Panc1 (cell line): Measurements from ENCODE around the gene NUP43. TPM values are rescaled to one million over a fixed set of nuclear protein-coding genes. Genes with fewer than 3 reads are reported as not detected.

ENCODE experiments used
- ATAC-seq: fragments of 200-7000 bp; cut with Tn5 transposase; 2 replicates; pipeline ENCODE4 v1.9.1; 2020; ENCODE audit warnings: mild to moderate bottlenecking, moderate library complexity
- BruUV-seq: library from RNA; stranded (reverse); fragments of 400-500 nt; replicated peaks from 2 replicates; lab custom pipeline; 2021; lab: Mats Ljungman, UMichigan
- CTCF ChIA-PET: fragments of 300-600 bp; sonication (Branson Sonifier 250); formaldehyde crosslinking; loops from one replicate; lab custom pipeline; 2022; ENCODE audit warnings: antibody characterized with exemption; lab: Charles Lee
- POLR2A ChIA-PET: fragments of 300-600 bp; sonication (Branson Sonifier 250); formaldehyde crosslinking; loops from one replicate; lab custom pipeline; 2022; ENCODE audit warnings: antibody characterized with exemption; lab: Charles Lee
- DNase-seq: peaks from one replicate; pipeline ENCODE4 v3.0.0-alpha.2; 2010; ENCODE audit warnings: low read depth, low spot score
- H3K27ac ChIP-seq: 2 replicates; pipeline ENCODE4 v1.5.1; 2011; ENCODE audit warnings: mild to moderate bottlenecking, low read length, inconsistent platforms
- H3K27me3 ChIP-seq: fragments of 200-500 bp; sonication (Bioruptor generic); 2 replicates; pipeline ENCODE4 v1.6.0; 2014; ENCODE audit warnings: low read length, inconsistent platforms; ENCODE audit not compliant: control insufficient read depth, insufficient read depth
- H3K36me3 ChIP-seq: fragments of 200-500 bp; sonication (Bioruptor generic); 2 replicates; pipeline ENCODE4 v1.5.1; 2014; ENCODE audit warnings: inconsistent platforms, mild to moderate bottlenecking, low read length, moderate library complexity; ENCODE audit not compliant: control insufficient read depth, insufficient read depth
- H3K4me1 ChIP-seq: 2 replicates; pipeline ENCODE4 v1.5.1; 2011; ENCODE audit warnings: inconsistent platforms, mild to moderate bottlenecking, low read length, moderate library complexity; ENCODE audit not compliant: control insufficient read depth, insufficient read depth
- H3K4me3 ChIP-seq, 2 experiments: 2 replicates each; pipeline ENCODE4 v1.5.1; 2011 to 2012; ENCODE audit warnings: low read depth in 2 of 2, low read length in 2 of 2, mild to moderate bottlenecking in 2 of 2, inconsistent platforms in 1 of 2, moderate library complexity in 1 of 2
- H3K9me3 ChIP-seq: fragments of 200-500 bp; sonication (Bioruptor generic); 2 replicates; pipeline ENCODE4 v1.5.1; 2014; ENCODE audit warnings: low read depth, mild to moderate bottlenecking, inconsistent platforms, low read length, moderate library complexity; ENCODE audit not compliant: control insufficient read depth, insufficient read depth
- CTCF ChIP-seq: fragments of 450-650 bp; IDR thresholded peaks from 2 replicates; pipeline ENCODE4 v1.5.1; 2017; ENCODE audit warnings: mild to moderate bottlenecking
- POLR2AphosphoS5 ChIP-seq: IDR thresholded peaks from 2 replicates; pipeline ENCODE4 v1.6.1; 2012; ENCODE audit warnings: mild to moderate bottlenecking, low read depth, low read length, moderate library complexity
- REST ChIP-seq, 2 experiments: IDR thresholded peaks; 2 replicates each; pipeline ENCODE4 v1.6.1; 2011 to 2012; ENCODE audit warnings: low read depth in 2 of 2, control low read depth in 1 of 2, low read length in 1 of 2, mild to moderate bottlenecking in 1 of 2, moderate library complexity in 1 of 2; ENCODE audit not compliant: insufficient read depth in 1 of 2
- SIN3A ChIP-seq: IDR thresholded peaks from 2 replicates; pipeline ENCODE4 v1.6.1; 2012; ENCODE audit warnings: low read depth, mild to moderate bottlenecking, low read length, moderate library complexity, borderline replicate concordance; ENCODE audit not compliant: insufficient read depth
- TCF7L2 ChIP-seq: IDR thresholded peaks from 2 replicates; pipeline ENCODE4 v1.6.1; 2011; ENCODE audit warnings: mild to moderate bottlenecking, low read depth, low read length, inconsistent platforms
- in situ Hi-C: cut with HindIII; loops from 2 replicates; pipeline ENCODE4 v1.10.0; 2016; ENCODE audit warnings: low sequenced_read_pairs, low pct_unique_long_range_greater_than_20kb
- intact Hi-C: fragments of 100-400 bp; cut with micrococcal nuclease; formaldehyde crosslinking; loops from one replicate; pipeline ENCODE4 v1.10.0; 2022; ENCODE audit not compliant: unreplicated experiment
- total RNA-seq: library from RNA; stranded (reverse); gene quantifications from one replicate; pipeline ENCODE4 v1.2.1, GENCODE V29; 2021; ENCODE audit not compliant: unreplicated experiment

Gene NUP43
- total RNA-seq, 1 experiment from 2014 or later: 53.6 TPM

- POLR2A ChIA-PET: no interaction called here
- H3K9me3 ChIP-seq: no peaks in the 10 kb centered on the region
- no TSS peak for BruUV-seq
- ATAC-seq: no peak
- CTCF ChIA-PET: no interaction called here
- intact Hi-C loops (no loop called here), in situ Hi-C loops (no loop called here)
- H3K27me3 ChIP-seq: no peaks in the 10 kb centered on the region
- H3K4me3 ChIP-seq: no peak overlapping the region
- peaks cover 20% of the 10 kb centered on the region for H3K36me3 ChIP-seq
- DNase-seq: no peak
- H3K4me1 ChIP-seq: no peaks in the 10 kb centered on the region
- no peak overlapping the region for H3K27ac ChIP-seq
- TF ChIP-seq SIN3A: no peak
These were observed 48.2 kb downstream of the NUP43 start for GRCh38 chr6:149698175-149698574.

GRCh38 chr6:149696901-149697300 is 49.4 kb downstream of the NUP43 start:
- peaks cover 20% of the 10 kb centered on the region for H3K36me3 ChIP-seq
- H3K4me3 ChIP-seq: no peak overlapping the region
- H3K27ac ChIP-seq: no peak overlapping the region
- ChIA-PET POLR2A (no interaction called here), CTCF (no interaction called here)
- intact Hi-C loops: no loop called here
- H3K27me3 ChIP-seq: no peaks in the 10 kb centered on the region
- ATAC-seq: no peak
- DNase-seq: no peak
- H3K4me1 ChIP-seq: no peaks in the 10 kb centered on the region
- no peak for TF ChIP-seq REST (IDR thresholded peaks at IDR 0.05; ENCODE audit: insufficient read depth in 1 of 2, low read depth in 2 of 2, low read length in 1 of 2)
- TF ChIP-seq POLR2AphosphoS5: no peak
- no peak for TF ChIP-seq TCF7L2
- TF ChIP-seq CTCF: no peak
- no peak for TF ChIP-seq SIN3A
- BruUV-seq: no TSS peak
- in situ Hi-C loops: no loop called here
- H3K9me3 ChIP-seq: no peaks in the 10 kb centered on the region

GRCh38 chr6:149694921-149695320 is 51.4 kb downstream of the NUP43 start:
- ATAC-seq (no peak), DNase-seq (no peak)
- BruUV-seq: no TSS peak
- TF ChIP-seq TCF7L2 (no peak), POLR2AphosphoS5 (no peak), CTCF (no peak), REST (IDR thresholded peaks at IDR 0.05; ENCODE audit: insufficient read depth in 1 of 2, low read depth in 2 of 2, low read length in 1 of 2) (no peak), SIN3A (no peak)
- in situ Hi-C loops: no loop called here
- Histone ChIP-seq H3K9me3 (no peaks in the 10 kb centered on the region), H3K36me3 (peaks cover 17% of the 10 kb centered on the region), H3K4me3 (no peak overlapping the region), H3K27ac (no peak overlapping the region), H3K27me3 (no peaks in the 10 kb centered on the region), H3K4me1 (no peaks in the 10 kb centered on the region)
- intact Hi-C loops: no loop called here
- ChIA-PET POLR2A (no interaction called here), CTCF (no interaction called here)
